NCI-H1092 (cell line): ENCODE results near the gene OMA1.
"Not testable (repeated sequence)": the region's sequence is repeated elsewhere in the genome, so short reads cannot be mapped to it uniquely, and the experiment has no call there.

Source experiments
- DNase-seq: peaks from one replicate; lab custom pipeline; 2025; lab: John Stamatoyannopoulos, UW

OMA1 gene

DNA sequence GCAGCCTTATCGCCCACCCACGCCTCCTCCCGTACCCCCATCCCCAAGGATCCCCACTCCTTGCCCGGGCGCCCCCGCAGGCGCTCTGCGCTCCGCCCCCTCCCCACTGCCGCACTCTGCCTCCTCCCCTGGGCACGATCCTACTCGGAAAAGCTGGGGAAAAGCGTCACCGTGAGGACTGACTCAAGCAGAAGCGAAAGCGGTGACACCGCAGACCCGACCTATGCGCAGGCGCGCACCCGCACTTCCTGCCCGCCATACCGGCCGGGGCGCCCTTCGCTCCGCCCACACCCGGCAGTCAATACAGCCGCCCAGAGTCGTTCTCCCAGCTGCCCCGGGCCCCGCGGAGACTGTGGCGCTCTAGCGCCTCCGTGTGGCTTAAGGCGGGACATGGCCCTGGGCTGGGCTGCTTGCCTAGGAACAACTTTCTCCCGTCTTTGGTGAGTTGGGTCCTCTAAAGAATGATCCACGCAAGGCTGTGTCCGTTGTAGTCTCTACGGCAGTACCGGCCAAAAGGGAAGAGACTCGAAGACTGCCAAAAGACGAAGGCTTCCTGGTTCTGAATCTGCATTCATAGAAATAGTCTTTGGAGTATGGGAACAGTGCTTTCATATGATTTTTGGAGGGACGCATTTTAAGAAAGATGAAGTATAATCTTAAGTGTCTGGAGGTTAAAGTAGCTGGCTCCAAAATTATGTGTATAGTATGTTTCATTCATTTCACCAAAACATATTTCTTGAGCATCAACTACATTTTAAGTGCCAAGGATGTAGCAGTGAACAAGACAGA, at the start of gene OMA1:
TSS of gene OMA1 (minus strand) at position 207 of the 789 bp plus-strand sequence. CDS start 7,432 bp downstream, outside the sequence.
- peak; percentile 91 for DNase-seq

DNA sequence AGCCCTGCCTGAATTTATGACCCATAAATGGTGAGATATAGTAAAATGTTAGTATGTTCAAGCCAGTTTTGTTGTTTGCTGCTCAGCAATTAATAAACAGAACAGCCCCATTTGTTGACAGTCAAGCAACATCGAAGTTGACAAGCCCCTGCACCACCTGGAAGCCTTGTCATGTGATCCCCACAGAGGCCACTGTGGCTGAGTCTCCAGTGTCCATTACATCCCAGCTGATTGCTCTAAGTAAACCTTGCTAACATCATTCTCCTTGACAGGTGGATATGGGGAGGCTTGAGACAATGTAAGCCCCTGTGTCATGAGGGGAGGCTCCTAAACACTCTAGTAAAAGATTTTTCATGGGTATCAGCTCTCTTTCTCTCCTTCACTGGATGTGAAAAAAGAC, 48.0 kb upstream of the OMA1 start:
- DNase-seq: no peak

DNA sequence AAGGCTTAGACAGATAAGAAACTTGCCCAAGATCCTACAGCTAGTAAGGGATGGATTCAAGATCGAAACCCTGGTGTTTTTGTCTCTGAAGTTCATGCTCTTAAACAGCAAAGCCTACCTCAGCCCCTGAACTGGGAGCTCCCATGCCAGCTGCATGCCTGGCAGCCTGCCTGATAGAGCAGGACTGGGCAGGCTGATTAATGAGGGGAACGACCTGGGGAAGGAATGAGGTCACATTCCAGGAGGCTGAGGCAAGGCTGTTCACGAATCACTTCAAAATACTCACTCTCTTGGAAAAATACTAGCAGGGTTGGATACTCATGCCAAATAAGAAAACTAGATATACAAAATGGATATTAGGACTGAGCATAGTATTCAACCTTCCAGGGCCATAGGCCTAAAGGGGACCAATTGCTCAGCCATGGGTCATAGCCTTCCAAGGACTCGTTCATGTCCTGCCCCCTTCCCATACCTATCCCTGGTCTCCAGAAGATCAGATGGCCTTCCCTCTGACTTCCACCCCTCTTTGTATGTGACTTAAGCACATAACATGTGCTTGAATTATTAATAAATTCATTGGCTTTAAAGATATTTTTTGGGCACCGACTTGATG, 46.1 kb upstream of the OMA1 start:
- DNase-seq: no peak

DNA sequence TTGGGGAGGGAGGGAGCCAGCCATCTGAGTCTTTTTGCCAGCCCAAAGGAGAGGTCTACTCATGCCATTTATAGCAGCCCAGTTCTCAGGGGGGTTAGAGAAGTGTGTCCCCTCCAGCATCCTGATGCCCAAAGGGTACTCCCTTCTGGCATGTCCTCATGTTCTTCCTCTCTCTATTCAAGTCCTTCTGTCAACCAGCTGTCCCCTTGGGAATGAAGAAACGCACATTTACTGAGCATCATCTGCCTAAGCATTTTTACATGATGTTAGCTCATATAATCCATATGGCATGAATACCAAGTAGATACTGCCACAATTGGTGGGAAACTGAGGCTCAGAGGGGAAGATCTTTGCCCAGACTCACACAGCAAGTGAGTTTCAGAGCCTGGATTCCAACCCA, 45.3 kb upstream of the OMA1 start:
- no peak for DNase-seq

DNA sequence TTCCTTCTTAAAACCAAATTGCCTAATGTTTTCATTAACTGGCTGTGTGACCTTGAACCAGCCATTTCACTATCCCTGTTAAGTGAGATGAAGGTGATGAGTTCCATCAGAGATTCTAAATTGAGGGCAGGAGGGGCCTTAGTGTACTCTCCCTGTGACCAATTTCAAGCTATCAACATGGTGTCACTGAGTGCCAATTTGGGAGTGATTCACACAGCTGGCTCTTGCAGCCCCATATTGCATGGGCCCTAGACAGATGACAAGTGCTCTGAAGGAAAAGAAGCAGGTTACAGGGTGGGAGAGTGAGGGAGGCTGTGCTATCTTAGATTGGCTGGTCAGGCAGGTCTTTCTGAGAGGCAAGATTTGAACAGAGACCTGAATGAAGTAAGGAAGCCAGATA, 43.5 kb upstream of the OMA1 start:
- no peak for DNase-seq

DNA sequence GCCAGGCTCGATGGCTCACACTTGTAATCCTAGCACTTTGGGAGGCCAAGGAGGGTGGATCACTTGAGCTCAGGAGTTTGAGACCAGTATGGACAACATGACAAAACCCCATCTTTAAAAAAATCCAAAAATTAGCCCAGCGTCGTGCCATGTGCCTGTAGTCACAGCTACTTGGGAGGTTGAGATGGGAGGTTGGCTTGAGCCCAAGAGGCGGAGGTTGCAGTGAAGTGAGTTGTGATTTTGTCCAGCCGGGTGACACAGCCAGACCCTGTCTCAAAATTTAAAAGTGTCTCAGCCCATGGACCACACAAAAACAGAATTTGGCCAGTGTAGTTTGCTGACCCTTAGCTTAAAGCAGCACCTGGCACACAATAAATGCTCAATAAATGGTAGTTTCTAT, 41.9 kb upstream of the OMA1 start:
- DNase-seq: no peak

DNA sequence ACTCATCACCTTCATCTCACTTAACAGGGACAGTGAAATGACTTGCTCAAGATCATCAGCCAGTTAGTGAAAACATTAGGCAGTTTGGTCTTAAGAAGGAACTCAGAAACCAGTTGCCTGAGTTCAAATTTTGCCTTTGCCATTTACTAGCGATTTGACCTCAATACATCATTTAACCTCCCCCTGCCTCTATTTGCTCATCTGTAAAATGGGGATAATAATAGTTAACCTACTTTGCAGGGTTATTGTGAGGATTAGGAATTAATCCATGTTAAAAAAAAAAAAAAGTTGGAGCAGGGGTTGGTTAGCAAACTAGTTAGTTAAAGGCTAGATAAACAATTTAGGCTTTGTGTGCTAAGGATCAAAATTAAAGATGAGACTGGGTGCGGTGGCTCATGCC, 41.1 kb upstream of the OMA1 start:
- no peak for DNase-seq

DNA sequence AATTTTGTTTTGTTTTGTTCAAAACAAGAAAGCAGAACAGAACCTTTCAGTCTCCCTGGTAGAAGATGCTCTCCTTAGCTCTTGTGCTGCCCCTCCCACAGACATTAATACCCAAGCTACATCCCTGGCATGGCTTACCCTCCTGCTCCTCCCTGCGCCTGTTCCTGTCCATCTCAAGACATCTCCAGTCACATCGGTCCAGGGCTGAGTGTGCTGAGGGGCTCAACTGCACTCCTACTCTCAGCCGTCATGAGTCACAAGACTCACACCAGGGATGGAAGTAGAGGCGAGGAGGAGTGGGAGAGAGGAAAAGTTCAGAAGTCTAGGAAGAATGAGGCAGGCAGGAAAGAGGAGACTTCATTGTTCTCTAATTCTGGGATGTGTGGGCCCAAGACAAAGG, 39.7 kb upstream of the OMA1 start:
- no peak for DNase-seq

DNA sequence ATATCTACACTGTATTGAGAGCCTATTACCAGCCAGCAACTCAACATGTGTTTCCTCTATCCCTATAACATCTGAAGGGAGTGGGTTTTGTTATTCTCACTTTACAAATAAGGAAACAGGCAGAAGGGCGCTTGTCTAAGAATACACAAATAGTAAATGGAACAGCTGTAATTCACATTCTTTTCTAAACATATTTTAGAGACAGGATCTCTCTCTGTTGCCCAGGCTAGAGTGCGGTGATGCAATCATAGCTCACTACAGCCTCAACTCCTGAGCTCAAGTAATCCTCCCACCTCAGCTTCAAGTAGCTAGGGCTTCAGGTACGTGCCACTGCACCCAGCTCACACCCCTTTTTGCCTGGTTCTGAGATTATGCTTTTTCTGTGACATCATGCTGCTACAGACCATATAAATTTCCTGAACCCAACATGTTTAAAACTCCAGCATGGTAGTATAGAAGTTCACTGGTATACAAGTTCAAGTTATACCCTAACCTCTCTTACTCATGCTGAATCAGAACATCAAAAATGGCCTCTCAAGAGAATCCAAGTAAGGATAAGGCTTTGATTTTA, 39.1 kb upstream of the OMA1 start:
- no peak for DNase-seq

DNA sequence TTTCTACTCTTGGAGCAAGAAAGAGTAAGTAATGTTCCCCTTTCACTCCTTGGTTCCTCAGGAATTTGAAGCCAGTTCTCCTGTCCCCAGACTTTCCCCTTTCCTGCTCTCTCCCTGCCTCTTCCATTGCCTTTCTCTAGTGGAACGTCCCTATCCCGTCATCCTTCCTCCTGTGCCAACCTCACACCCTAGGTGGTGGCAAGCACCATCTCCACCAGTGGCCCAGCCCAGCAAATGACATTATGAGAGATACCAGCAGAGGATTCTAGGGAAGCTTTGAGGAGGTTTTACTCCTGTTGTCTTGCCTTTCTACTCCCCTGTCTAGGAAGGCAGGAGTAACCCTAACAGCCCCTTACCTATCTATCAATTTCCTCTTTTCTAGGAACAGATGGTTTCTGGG, 38.6 kb upstream of the OMA1 start:
- DNase-seq: no peak

DNA sequence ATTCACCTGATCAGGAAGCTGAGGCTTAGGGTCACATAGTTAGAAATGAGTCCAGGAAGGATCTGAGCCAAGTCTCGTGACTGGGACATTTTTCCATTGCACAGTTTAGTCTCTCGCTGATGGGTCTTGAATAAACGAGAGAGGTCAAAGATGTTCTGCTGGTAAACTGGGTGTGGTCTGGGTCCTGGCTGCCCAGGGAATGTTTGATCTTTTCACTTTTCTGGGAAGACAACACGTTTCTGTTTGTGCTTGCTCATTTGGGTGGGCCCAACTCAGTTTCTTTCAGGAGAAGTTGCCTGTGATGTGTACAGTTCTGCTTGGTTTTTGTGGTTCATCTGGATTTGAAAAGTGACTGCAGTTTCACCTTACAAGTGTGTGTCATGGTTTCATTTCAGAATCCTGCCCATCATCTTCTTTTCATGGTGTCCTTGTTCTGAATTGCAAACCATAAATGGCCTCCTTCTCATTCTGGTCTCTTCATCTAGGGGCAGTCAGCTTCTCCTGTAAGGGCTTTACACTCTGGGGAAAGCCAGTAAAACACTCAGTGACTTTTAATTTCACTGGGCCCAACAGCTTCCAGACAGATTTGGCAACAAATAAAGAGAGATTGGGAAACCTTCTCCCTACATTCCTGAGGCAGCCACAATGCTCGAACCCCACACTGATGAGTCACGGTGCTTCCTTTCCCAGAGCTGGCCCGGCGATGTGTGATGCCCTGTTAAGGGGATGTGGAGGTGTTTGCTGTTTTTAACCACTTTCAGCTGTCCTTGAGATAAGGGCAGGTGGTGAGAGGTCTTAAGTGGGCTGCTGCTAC, 37.8 kb upstream of the OMA1 start:
- DNase-seq: no peak

DNA sequence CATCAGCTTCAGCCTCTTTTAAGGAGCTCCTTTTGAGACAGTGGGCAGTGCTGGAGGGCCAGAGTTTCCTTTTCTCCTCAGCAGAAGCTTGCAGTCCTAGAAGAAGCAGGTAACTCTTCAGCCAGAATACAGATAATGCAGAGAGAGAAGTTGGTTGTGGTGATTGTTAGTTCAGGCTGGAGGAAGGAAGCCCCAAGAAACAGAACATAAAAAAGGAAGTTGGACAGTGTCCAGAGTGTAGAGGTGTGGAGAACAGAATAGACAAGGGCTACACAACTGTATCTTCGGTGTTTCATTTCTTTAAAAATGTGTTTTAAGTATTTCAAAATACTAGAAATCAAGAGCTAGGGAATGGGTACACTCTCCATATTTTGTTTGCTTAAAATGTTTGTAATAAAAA, 37.0 kb upstream of the OMA1 start:
- DNase-seq: no peak

DNA sequence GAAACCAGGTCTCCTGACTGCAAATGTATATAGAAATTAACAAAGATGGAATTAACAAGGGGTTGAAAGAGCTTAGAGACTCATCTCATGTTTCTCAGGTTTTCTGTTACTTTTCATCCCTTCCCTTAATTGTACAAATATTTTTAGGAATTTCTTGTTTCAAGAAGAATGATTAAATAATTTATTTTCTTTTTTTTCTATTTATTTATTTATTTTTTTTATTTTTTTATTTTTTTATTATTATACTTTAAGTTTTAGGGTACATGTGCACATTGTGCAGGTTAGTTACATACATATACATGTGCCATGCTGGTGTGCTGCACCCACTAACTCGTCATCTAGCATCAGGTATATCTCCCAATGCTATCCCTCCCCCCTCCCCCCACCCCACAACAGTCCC, 35.6 kb upstream of the OMA1 start:
- DNase-seq: not testable (repeated sequence)

DNA sequence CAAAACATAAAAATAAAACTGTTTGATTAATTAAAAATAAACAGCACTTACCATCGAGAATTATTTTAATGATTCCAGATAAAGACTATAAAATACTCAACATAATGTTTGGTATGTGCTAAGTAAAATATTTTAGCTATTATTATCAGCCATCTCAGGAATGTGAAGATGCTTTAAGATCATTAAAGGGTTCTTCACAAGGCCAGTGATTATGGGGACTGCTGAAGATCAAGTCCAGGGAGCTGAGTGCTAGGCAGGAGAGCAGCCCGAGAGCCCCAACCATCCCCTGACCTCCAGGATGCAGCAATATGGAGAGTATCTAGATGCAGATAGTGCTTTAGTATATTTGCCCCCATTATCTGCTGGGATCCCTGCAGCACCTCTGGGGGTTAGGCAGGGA, 35.1 kb upstream of the OMA1 start:
- DNase-seq: no peak

DNA sequence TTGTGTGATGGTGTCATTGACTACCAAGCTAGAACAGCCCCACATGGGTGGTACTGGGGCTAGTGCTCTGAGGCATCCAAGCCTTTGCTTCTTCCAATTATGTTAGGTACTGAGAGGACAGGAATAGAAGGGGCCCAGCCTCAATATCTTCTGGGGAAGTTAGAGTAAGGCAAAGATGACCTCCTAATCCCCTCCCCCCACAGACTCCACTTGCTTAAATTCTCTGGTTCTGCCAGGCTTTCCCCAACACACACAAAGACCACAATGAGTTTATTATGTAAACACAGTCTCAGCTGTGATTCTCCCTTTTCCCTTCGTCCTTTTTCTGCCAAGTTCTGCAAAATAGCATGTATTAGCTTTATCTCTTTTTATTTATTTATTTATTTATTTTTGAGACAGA, 33.7 kb upstream of the OMA1 start:
- DNase-seq: no peak

DNA sequence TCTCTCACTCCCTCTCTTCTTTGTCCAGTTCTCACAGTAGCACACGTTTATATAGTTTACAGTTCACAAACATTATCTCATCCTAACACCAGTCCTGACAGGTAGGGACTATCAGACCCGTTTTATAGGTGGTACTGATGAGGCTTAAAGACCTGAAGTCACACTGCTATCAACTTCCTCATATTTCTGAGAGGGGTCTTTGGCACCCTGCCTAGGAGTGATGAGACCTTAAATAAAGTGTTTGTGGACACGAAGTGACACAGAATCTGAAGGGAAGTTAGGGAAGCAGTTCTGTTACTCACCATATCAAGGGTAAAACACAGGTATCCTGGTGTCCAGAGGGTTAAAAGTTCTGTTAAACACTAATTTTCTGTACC, 31.1 kb upstream of the OMA1 start:
- DNase-seq: no peak

DNA sequence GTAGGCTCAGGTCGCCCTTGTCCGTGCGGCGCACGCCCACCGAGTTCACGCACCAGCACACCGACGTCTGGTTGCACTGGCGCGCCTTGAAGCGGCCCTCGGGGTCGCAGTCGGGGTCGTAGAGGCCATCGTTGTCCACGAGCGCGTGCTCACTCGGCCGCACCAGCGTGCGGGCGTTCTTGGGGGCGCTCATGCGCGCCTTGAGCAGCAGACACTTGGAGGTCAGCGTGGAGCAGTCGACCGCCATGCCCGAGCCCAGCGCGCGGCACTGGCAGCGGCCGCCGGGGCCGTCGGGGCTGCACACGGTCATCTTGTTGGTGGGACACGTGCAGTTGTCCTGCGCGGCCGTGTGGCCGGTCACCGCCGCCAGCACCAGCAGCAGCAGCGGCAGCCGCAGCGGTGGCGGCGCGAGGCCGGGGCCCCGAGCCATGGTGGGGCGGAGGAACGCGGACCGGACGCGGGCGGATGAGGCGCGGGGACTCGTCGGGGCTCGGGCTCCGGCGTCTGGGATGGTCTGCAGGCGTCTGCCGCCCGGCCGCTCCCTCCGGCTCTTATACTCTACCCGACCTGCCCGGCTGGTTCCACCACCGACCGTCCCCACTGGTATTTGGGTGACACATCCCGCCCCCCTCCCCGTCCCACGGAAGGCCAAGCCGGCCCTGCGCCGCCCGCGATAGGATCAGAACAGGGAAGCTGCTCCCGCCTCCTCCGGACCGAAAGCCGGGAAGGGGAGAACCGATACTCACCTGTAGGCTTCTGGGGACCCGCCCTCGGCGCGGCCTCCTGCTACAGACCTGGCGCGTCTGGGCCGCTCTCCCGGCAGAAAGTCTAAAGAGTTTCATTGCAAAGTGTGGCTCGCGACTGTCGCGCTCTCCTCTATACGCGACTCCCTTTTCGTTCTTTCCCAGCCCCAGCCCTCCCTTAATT, 30.5 kb upstream of the OMA1 start, which contains the start of gene TACSTD2:
TSS of gene TACSTD2 (minus strand) at position 526 of the 927 bp plus-strand sequence. CDS start at position 430, 96 bp downstream.
- DNase-seq: no peak

DNA sequence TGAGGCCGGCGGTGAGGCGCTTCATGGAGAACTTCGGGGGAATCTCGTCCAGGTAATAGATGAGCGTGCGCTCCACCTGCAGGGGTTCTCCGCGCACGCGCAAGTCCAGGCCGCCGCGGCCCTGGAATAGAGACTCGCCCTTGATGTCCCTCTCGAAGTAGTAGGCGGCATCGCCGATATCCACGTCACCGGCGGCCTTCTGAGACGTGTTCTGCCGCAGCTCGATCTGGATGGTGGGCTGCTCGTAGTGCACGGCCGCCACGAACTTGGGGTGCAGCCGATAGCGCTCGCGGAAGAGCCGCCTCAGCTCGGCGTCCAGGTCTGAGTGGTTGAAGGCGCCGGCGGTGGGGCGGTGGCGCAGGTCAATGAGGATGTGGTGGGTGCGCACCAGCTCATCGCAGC, 29.8 kb upstream of the OMA1 start:
- no peak for DNase-seq

DNA sequence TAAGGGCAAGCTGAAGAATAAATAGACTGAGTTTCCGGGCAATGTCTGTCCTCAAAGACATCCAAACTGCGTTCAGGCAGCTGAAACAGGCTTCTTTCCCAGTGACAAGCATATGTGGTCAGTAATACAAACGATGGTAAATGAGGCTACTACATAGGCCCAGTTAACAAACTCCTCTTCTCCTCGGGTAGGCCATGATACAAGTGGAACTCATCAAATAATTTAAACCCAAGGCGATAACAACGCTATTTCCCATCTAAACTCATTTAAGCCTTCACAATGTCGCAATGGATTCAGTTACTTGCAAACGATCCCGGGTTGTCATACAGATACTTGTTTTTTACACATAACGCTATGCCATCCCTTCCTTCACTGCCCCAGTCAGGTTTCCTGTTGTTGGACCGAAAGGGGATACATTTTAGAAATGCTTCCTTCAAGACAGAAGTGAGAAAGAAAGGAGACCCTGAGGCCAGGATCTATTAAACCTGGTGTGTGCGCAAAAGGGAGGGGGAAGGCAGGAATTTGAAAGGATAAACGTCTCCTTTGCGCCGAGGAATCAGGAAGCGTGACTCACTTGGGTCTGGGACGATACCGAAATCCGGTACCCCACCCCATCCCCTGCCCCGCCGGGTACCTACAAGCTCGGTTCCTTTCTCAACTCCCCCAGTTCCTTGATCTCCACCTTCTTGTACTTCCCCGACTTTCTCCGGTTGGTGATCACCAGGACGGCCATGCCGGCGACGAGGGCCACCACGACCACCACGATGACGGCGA, 29.2 kb upstream of the OMA1 start:
- no peak for DNase-seq

DNA sequence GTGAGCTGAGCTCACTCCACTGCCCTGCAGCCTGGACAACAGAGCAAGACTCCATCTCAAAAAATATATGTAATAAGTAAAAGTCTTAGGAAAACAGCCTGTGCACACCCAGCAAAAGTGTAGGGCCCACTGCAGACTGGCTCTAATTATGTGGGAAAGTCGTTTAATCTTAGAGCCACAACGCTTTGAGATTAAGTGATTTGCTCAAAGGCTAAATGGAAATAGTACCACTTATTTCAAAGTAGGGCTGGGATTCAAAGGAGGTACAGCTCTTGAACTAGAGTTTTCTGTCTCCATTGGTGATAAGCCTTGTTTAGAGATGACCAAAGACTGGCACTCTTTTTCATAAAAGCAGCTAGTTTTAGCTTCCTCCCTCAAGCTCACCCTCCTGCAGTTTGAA, 28.3 kb upstream of the OMA1 start:
- no peak for DNase-seq
